Stimulated activated CD4-positive, alpha-beta T cell treated with anti-CD3 and anti-CD28 coated beads, Interleukin-1b, Interleukin-23, amount 100 ng/mL, for 1 hour (primary cell): ENCODE measurements around the gene LRRC4C.

Source experiments
- DNase-seq, 2 donors: peaks; one replicate each; pipeline ENCODE4 v3.0.0-alpha.2; 2020; ENCODE audit warnings: low read depth in 2 of 2

The LRRC4C gene

DNA sequence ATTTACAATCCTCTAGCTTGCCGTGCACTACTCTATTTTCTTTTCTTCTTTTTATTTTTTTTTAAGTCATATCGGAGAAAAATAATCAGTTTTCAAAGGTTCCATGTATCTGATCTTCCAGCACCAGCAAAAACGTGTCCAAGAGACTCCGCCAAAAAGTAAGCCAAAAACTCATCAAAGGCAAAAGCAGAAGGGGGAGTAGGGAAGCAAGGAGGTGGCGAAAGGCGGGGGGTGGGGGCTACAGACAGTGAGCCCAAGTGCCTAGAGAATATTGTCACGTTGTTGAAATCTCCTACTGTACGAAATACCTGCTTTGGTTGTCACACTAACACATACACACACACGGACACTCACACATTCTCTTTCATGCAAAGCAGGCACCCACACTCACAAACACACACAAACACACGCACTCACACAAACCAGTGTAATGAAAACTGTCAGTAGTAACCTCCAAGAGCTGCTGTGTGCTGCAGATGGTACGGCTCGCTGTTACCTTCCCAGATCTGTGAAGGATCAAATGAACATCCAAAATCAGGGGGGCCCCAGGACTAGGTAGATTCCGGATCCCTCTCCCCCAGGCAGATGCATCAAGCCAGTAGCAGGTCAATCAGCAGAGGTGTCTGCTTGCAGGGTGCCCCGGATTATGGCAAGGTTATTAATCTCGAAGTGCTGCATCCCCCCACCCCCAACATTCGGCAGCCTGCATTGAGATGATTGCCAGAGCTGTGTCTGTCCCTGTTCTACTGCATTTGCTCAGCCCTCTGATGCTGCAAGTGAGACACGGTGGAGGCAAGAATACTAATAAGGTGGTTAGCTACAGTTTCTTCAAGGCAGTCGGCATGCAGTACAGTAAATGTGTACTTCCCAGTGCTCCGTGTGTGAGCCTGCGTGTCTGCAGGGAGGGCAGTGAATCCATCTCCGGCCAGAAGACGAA lies at the start of gene LRRC4C:
Gene LRRC4C, minus strand, starts transcription at position 188 of the 937 bp plus-strand sequence.
- DNase-seq = no peak

GRCh38 chr11:41508121-41508520 lies 48.7 kb upstream of the LRRC4C start:
- no peak for DNase-seq

GRCh38 chr11:41499429-41499828 lies 40.0 kb upstream of the LRRC4C start:
- no peak for DNase-seq

GRCh38 chr11:41498726-41499125 lies 39.3 kb upstream of the LRRC4C start:
- no peak for DNase-seq

DNA sequence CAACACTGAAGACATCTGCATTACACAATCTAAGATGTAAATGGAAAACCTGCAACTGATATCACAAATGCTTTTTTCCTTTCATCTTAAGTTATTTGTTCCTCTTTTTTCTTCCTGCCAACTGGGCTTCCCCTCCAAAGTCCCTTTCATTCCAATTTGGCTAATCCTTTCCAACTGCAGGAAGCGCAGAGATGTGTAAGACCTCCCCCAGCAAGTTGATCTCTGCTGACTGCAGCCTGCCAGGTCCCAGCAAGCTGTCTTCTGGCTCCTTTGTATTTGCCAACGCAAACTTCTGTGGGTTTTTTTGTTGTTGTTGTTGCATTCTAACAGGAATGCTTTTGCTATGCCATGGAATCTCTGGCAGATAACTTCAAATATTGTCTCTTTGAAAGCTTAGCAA lies 38.5 kb upstream of the LRRC4C start:
- DNase-seq = no peak

DNA sequence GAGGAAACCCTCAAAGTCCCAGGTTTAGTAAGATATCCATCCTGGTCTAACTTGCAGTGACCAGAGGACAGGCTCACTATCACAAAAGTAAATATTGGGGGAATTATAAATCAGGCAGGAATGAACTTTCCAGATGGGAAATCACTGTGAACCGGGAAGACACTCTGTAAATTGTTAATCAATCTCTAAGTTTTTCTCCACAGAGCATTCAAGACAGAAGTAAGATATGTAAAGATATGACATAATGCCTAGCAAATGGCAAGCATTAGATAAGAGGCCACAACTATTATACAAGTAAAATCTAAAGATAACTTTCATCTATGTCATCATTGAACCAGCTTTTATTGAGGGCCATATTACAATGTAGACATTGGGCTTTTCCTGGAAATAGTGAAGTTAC lies 35.3 kb upstream of the LRRC4C start:
- no peak for DNase-seq

DNA sequence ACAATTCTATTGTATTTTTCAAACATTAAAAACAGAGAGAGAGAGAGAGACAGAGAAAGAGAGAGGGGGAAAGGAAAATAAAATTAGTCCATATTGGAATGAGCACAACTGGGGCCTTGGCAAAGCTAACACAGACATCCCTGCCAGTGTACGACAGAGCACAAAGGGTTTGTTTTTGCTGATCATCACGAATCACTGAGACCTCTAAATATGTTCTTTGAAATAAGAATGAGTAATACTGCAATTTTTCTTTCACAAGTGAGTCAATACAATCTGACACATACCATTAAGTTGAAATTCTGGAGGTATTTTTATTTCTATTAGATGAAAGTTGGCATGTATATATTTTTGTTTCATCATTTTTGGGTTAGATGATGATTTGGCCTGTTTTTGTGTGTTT lies 27.0 kb upstream of the LRRC4C start:
- no peak for DNase-seq

GRCh38 chr11:41483956-41484355 lies 24.5 kb upstream of the LRRC4C start:
- DNase-seq = no peak

GRCh38 chr11:41479179-41479578 lies 19.7 kb upstream of the LRRC4C start:
- no peak for DNase-seq

GRCh38 chr11:41461057-41461681 lies 1.7 kb upstream of the LRRC4C start:
- no peak for DNase-seq

DNA sequence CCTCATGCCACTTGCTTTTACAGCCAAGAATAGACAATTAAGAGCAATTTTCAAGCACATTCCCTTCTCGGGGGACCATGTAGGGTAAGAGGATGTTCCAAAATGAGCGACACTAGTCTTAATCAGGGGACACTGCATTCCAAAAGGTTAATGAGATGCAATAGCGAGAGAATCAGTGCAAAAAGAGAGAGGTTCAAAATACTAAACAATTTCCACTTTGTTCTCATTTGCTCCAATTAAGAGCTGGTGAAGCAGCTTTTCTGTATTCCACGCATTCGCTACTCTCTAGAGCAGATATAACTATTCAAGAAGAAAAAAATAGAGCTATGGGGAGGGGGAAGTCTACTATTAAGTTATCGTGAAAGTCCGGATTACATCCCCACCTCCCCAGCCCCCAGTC lies 811 bp downstream of the LRRC4C start:
- DNase-seq = no peak

- DNase-seq = no peak
Observed at GRCh38 chr11:41458154-41458553, 1.3 kb downstream of the LRRC4C start.

DNA sequence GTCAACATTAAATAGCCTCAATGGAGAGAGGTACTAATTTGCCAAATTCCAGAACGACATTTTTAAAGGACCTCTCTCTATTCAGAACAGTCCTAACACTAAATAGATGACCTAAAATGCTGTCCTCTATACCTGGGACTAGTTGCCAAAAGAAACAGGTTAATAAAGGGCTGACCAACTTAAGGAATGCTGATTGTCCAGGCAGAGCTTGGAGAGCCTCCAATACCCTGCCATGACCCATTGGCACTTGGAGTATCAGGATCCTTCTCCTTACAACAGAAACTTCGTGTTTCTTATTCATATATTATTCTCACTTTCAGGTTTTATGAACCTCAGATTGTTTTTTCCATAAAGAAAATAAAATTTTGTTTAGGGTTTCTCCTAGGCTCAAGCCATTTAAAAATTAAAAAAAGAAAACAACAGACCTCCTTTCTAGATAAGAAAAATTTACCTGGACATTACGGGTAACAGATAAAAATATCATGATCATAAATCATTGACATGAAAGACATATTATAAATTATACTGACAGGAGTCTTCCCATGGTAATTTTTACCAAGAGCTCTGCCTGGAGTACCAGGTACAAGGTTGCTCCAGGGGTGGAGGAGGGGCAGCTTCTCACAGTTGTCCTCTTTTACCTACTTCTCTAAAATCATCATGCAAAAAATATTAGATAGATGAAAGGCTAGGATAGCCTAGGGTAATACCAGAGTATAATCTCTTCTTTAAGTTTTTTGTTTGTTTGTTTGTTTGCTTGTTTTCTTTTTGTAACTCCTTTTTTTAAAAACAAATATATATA lies 2.0 kb downstream of the LRRC4C start:
- no peak for DNase-seq

GRCh38 chr11:41456269-41456668 lies 3.2 kb downstream of the LRRC4C start:
- no peak for DNase-seq

- DNase-seq = no peak
Observed at GRCh38 chr11:41451011-41451410, 8.4 kb downstream of the LRRC4C start.

DNA sequence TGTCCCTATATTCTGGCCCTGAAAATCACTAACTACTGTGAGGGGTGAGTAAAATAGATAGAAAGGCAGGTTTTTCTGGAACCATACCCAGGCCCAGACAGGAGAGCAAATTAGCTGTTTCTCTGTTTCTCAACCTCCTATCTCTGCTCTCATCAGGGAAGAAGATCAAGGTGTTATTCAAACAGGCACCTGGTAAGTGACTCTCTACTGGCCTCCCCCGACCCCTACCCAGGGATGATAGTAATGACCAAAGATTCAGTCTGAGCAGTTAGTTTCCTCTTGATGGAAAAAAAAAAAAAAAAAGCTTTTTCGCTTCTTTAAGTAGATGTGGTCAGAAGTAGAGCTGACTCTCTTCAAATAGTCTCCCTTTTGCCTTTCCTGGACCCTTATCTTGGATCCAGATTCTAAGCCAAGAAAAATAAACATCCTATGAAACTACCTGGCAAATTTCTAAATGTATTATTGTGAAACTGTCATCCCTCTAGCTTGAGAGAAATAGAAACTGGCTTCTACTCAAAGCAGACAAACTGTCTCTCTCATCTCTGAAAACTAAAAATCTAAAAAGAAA lies 9.9 kb downstream of the LRRC4C start:
- no peak for DNase-seq

GRCh38 chr11:41446566-41446965 lies 12.9 kb downstream of the LRRC4C start:
- no peak for DNase-seq

- DNase-seq = no peak
Observed at GRCh38 chr11:41446107-41446506, 13.3 kb downstream of the LRRC4C start.

DNA sequence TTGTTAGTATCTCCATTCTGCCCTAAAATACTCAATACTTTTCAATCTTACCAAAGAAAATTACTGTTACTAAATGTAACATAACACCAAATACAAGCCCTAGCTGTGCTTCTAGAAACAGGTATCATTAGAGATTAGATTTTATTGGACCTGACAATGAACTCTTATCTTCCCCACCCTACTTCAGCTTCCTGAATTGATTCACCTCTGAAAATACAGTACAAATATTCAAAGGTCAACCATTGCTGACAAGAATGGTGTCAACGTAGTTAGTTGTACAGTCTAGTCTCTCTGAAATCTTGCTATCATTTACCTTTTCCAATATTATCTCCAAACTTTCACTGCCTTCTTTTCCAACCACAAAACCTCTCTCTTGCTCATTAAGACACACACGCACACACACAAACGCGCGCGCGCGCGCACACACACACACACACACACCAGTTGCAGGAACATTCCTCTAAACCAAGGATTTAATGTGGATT lies 22.4 kb downstream of the LRRC4C start:
- no peak for DNase-seq

- no peak for DNase-seq
Observed at GRCh38 chr11:41435531-41435930, 23.9 kb downstream of the LRRC4C start.

- DNase-seq = no peak
Observed at GRCh38 chr11:41431784-41432183, 27.7 kb downstream of the LRRC4C start.

DNA sequence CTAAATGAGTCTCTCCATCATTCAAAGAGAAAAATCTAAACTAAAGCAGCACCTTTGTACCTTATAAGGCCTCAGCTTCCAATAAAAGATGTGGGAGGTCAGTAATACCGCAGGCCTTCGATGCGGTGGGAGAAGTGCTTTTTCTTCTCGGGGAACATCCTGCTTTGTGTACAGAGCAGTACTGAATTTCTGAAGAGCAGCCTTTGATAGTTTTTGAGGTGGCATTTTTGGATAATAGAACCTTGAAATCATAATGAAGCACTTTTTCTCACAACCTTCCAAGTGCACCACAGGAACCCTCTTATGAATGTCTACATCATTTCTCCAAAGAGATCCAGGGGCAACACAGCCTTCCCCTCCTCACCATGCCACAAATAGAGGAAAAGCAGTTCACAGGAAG lies 39.6 kb downstream of the LRRC4C start:
- no peak for DNase-seq
